AG09309 (cell line): Measurements from ENCODE around the gene TGFB2.

ENCODE experiments used
- DNase-seq: peaks from one replicate; pipeline ENCODE4 v3.0.0-alpha.2; 2010; ENCODE audit warnings: low read depth
- H3K4me3 ChIP-seq: 2 replicates; pipeline ENCODE4 v1.5.1; 2011; ENCODE audit warnings: mild to moderate bottlenecking, low read depth, low read length, moderate library complexity; ENCODE audit not compliant: control insufficient read depth
- CTCF ChIP-seq: IDR thresholded peaks from 2 replicates; pipeline ENCODE4 v1.5.1; 2011; ENCODE audit warnings: mild to moderate bottlenecking, low read depth, low read length, inconsistent platforms; ENCODE audit not compliant: insufficient read depth, control insufficient read depth; ENCODE audit errors: missing control alignments

The TGFB2 gene

GRCh38 chr1:218330043-218330623, 15.0 kb upstream of the TGFB2 start:
- H3K4me3 ChIP-seq = no peak overlapping the region
- TF ChIP-seq CTCF = peak; percentile 37
- DNase-seq = no peak

- no peak for TF ChIP-seq CTCF
- no peak for DNase-seq
- no peak overlapping the region for H3K4me3 ChIP-seq
These were observed 12.7 kb upstream of the TGFB2 start for GRCh38 chr1:218332416-218332815.

- TF ChIP-seq CTCF = no peak
- DNase-seq = no peak
- H3K4me3 ChIP-seq = no peak overlapping the region
These were observed 8.8 kb upstream of the TGFB2 start for GRCh38 chr1:218336328-218336727.

GRCh38 chr1:218339267-218339831, 5.8 kb upstream of the TGFB2 start:
- peak; percentile 58 for TF ChIP-seq CTCF
- DNase-seq = no peak
- H3K4me3 ChIP-seq = no peak overlapping the region

- no peak for TF ChIP-seq CTCF
- DNase-seq = no peak
- H3K4me3 ChIP-seq = no peak overlapping the region
These were observed 3.8 kb upstream of the TGFB2 start for GRCh38 chr1:218341325-218341724.

- no peak overlapping the region for H3K4me3 ChIP-seq
- no peak for DNase-seq
- TF ChIP-seq CTCF = no peak
These were observed 3.0 kb upstream of the TGFB2 start for GRCh38 chr1:218342091-218342490.

GRCh38 chr1:218345673-218346390, 696 bp downstream of the TGFB2 start:
- H3K4me3 ChIP-seq = peak overlapping the region; percentile 79
- no peak for TF ChIP-seq CTCF
- DNase-seq = no peak
